Fibroblast of skin of left biceps (primary cell): Measurements from ENCODE around the gene NRG2.

Source experiments
- DNase-seq, 2 experiments: peaks; one replicate each; pipeline ENCODE4 v3.0.0-alpha.2; 2013; ENCODE audit warnings: low read depth in 2 of 2

NRG2 gene

DNA sequence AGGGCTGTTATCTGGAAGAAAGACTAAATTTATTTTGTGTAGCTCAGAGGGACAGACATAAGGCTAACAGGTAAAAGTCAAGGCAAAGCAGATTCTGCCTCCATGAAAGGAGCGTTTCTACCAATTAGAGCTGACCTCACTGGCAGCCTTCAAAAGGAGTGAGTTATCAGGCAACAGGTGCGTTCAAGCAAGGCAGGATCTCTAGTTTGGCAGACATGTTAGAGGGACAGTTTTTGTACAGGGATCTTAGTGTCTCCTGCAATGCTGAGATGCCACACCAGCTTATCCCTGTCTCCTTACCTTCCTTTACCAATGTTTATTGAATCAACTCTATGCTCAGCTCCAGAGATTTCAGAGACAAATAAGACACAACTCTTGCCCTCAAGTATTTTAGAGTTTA lies 73.8 kb downstream of the NRG2 start:
- DNase-seq = no peak

GRCh38 chr5:139968547-139969261 lies 74.4 kb downstream of the NRG2 start:
- DNase-seq = no peak

DNA sequence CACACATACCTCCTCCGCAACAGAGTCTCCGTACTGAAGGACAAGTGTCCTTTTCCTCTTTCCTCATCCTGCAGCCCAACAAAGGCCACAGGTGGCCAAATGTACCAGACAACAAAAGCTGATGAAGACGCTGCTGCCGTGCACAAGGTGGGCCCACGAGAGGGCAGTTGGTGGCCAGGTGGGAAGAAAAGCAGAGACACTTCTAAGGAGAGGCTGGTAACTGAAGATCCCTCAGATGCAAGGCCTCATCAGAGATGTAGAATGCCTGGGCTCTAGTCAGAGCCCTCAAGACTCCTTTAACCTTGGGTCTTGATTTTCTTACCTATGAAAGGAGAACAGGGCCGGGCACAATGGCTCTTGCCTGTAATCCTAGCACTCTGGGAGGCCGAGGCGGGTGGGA lies 75.7 kb downstream of the NRG2 start:
- DNase-seq = no peak

DNA sequence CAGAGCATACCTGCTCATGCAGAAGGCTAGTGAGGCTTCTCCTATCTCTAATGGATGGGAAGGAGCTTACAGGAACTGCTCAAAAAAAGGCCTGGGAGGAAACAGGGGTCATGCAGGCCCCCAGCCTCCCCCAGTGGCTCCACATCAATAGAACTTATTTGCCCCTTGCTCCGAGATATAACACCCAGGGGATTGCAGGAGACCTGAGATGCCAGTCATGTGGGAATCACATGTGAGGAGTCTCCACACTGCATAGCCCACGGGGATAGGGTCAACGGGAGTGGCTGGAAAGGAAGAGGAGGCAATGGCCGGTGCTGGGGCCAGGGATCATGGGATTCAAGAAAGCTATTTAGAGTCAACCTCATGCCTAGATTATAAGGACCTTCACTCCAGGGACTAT lies 76.2 kb downstream of the NRG2 start:
- no peak for DNase-seq

- DNase-seq = no peak
These were observed 78.0 kb downstream of the NRG2 start for GRCh38 chr5:139964994-139965565.

GRCh38 chr5:139964266-139964993 lies 78.7 kb downstream of the NRG2 start:
- DNase-seq = no peak

DNA sequence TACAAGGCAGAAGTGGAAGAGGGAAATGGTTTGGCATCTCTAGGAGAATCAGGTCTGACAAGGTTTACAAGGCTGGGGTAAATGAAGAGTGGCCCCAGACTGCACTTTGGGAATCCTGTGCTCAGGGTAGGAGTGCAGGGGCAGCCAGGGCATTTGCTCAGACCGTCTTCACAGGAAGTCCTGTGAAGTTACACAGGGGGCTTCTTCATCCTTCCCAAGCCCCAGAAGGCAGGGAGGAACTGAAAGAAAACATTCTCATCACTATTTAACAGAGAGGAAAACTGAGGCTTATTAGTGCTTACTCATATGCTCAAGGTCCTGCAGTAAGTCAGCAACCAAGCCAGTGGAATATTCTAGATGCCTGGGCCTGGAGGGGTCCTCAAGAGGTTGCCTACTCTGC lies 80.7 kb downstream of the NRG2 start:
- no peak for DNase-seq

DNA sequence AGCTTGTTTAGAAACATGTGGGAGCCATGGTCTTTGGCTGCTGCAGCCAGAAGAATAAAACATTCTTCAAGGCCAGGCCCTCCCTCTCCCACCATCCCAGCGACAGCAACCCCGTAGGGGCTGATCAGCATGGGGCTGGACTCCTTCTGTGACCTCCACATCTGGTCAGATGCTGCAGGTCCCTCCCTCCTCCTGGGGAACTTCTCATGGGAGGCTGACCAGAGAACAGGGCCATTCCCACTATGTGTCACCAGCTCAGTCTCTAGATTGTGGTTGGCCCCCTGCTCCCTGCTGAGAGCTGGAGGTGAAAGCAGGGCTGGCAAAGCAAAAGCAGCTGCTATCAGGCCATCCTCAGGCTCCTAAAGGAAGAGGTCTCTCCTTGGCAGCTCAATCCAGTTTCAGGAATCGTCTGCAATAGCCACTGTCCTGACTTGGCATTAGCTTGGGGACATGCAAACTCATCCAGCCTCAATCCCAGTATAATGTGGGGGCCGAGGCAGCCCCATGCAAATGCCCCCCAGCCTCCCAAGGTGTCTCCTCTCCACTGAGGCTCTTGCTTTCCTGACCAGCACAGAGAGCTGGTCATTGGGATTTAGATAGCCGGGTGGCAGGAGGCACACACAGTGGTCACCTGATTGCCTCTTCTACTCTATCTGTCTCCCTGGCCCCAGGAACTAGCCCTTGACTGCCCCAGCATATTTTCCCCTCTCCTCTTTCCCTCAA lies 81.5 kb downstream of the NRG2 start:
- DNase-seq = no peak

DNA sequence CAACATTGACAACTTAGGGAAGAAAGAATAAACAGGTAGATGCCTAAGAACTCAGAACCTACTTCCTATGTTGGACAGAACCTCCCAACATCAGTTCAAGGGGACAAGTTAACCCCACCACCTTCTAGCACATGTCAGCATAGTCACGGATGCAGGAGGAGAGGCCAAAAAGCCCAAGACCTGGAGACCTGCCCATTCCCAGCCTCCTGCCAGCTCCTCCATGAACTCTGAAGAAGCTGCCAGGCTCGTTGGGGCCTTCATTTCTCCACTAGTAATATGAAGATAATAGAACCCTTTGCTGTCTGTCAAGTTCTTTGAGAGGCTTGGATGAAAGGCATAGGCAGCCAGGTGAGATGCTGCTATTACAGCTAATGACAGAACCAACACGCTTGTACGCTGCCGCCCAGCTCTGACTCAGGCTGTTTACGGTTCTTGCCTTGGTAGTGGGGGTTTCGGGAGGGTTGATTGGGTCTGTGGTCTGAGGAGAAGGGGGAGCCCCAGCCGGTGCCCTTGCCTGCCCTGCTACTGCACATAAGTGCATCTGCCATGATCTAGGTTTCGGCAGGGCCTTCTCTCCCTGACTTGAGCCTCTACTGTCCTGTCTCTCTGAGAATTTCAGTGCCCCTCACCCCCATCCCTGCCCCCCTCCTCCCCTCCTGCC lies 82.2 kb downstream of the NRG2 start:
- DNase-seq = no peak

DNA sequence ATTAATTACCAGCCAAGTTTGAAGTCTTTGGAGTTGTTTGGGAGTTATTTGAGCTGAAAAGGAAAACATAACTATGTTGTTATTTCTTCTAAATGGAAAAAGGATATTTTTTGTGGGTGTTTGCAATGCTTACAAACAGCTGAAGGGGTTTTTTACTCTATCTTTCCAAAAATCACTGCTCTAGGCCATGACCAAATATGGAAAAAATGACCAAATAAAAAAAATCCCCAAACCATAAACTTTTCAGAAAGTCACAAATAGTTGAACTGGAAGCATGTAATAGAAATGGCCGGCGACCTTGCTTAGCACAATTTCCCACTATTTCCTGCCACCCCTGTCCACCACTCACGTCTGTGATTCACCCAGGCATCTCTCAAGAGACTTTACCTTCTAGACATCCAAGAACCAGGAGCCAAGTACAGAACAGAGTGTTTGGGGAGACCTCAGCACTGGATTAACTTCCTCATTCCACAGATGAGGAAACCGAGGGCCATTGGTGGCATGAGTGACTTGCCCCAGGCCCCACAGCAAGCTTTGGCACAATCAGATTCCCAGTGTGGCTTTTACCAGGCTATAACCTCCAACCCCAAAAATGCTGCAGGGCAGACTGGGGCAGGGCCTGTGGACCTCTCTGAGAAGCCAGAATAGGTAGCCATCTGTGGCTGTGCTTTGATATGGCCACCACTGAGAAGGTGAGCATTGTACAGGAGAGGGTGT lies 84.5 kb downstream of the NRG2 start:
- DNase-seq = no peak

- no peak for DNase-seq
These were observed 86.8 kb downstream of the NRG2 start for GRCh38 chr5:139956342-139956741.

GRCh38 chr5:139955616-139956273 lies 87.4 kb downstream of the NRG2 start:
- DNase-seq = no peak

GRCh38 chr5:139955053-139955605 lies 88.0 kb downstream of the NRG2 start:
- no peak for DNase-seq

DNA sequence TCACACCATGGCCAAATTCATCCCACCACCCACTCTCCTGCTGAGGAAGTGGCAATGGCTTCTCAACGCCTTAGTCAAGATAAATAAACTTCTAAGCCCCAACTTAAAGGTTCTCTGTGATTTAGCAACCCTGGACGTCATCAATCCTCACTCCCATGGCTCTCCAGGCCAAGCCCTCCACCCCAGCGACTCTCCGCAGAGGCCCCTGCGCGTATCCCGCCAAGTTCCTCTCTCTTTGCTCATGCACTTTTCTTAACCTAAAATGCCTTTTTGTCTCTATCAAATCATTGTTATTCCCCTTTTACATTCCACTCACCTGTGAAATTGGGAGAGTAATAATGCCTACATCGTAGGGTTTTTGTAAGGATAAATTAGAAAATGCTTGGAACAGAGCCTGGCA lies 88.6 kb downstream of the NRG2 start:
- no peak for DNase-seq

- no peak for DNase-seq
These were observed 89.1 kb downstream of the NRG2 start for GRCh38 chr5:139954022-139954421.

- DNase-seq = no peak
These were observed 90.5 kb downstream of the NRG2 start for GRCh38 chr5:139952574-139952973.

DNA sequence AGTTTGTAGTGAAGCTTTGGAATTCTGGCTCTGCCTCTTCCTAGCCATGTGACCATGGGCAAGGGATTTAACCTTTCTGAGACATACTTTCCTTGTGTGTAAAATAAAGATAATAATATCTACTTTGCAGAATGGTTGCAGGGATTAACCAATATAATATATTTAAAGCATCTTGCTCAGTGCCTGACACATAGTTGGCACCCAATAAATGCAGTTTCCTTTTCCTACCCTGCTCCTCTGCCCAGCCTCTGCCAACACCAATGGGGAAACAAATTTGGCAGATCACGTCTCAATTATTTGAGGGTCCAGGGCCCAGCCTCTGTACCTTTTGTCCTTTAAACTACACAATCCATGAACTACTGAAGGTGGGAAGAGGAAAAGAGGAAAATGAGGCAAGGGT lies 91.1 kb downstream of the NRG2 start:
- DNase-seq = no peak

GRCh38 chr5:139951296-139951924 lies 91.7 kb downstream of the NRG2 start:
- no peak for DNase-seq

- no peak for DNase-seq
These were observed 92.7 kb downstream of the NRG2 start for GRCh38 chr5:139950436-139950835.

DNA sequence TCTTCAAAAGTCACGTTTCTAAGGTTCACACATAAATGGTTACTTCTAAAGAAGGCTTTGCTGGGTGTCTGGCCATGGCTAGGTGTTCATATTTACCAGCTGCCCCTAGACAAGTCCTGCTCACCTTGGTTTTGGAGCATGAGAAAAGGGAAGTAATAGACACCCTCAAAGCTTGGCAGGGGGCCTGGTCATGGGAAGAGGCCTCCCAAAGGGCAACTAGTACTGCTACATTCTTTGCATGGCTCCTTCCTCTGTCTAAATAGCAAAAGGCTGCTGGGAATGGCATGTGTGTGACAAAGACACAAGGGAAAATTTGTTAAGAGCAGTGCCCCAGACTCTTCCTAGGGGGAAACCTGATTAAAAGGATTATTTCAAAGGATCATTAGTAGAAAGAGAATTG lies 93.4 kb downstream of the NRG2 start:
- DNase-seq = no peak
